ENCODE measurements around the gene PTPRT. TPM values are rescaled to one million over a fixed set of nuclear protein-coding genes. Genes with fewer than 3 reads are reported as not detected.

PTPRT gene
- total RNA-seq, 1 experiment from 2014 or later = not detected

- Mint-ChIP-seq H3K27ac (ENCODE audit: unreplicated experiment) (no peak overlapping the region), H3K4me1 (ENCODE audit: low read depth, unreplicated experiment) (peaks cover 15% of the 10 kb centered on the region), H3K36me3 (ENCODE audit: insufficient read depth, unreplicated experiment) (peaks cover 6% of the 10 kb centered on the region), H3K27me3 (ENCODE audit: unreplicated experiment) (peaks cover 19% of the 10 kb centered on the region), H3K4me3 (ENCODE audit: low read depth, unreplicated experiment) (no peak overlapping the region), H3K9me3 (ENCODE audit: low read depth, unreplicated experiment) (no peaks in the 10 kb centered on the region)
- BruUV-seq (replicated peaks) = no TSS peak
- DNase-seq = no peak
- no peak for TF ChIP-seq CTCF (IDR thresholded peaks at IDR 0.05; ENCODE audit: unreplicated experiment)
- intact Hi-C loops (cut with micrococcal nuclease; ENCODE audit: unreplicated experiment) = no loop called here
- CTCF ChIA-PET = no interaction called here
Measured at GRCh38 chr20:43137160-43137559, 52.5 kb downstream of the PTPRT start.

GRCh38 chr20:43124241-43124640 lies 65.5 kb downstream of the PTPRT start:
- no peaks in the 10 kb centered on the region for H3K4me1 Mint-ChIP-seq (ENCODE audit: low read depth, unreplicated experiment)
- TF ChIP-seq CTCF (IDR thresholded peaks at IDR 0.05; ENCODE audit: unreplicated experiment) = no peak
- no peak for DNase-seq
- intact Hi-C loops (cut with micrococcal nuclease; ENCODE audit: unreplicated experiment) = no loop called here
- no TSS peak for BruUV-seq (replicated peaks)
- no peak overlapping the region for H3K27ac Mint-ChIP-seq (ENCODE audit: unreplicated experiment)
- CTCF ChIA-PET = interaction anchor here (0.7 kb wide), 2 partner anchors 153 to 1664 kb away, joined by 3 read pairs; no protein-coding TSS in a partner anchor
- H3K36me3 Mint-ChIP-seq (ENCODE audit: insufficient read depth, unreplicated experiment) = no peaks in the 10 kb centered on the region
- H3K9me3 Mint-ChIP-seq (ENCODE audit: low read depth, unreplicated experiment) = no peaks in the 10 kb centered on the region
- peaks cover 27% of the 10 kb centered on the region for H3K27me3 Mint-ChIP-seq (ENCODE audit: unreplicated experiment)
- H3K4me3 Mint-ChIP-seq (ENCODE audit: low read depth, unreplicated experiment) = no peak overlapping the region

GRCh38 chr20:43123180-43123579 lies 66.5 kb downstream of the PTPRT start:
- TF ChIP-seq CTCF (IDR thresholded peaks at IDR 0.05; ENCODE audit: unreplicated experiment) = no peak
- Mint-ChIP-seq H3K36me3 (ENCODE audit: insufficient read depth, unreplicated experiment) (no peaks in the 10 kb centered on the region), H3K27me3 (ENCODE audit: unreplicated experiment) (peaks cover 26% of the 10 kb centered on the region), H3K27ac (ENCODE audit: unreplicated experiment) (no peak overlapping the region), H3K4me1 (ENCODE audit: low read depth, unreplicated experiment) (no peaks in the 10 kb centered on the region), H3K9me3 (ENCODE audit: low read depth, unreplicated experiment) (no peaks in the 10 kb centered on the region), H3K4me3 (ENCODE audit: low read depth, unreplicated experiment) (no peak overlapping the region)
- no TSS peak for BruUV-seq (replicated peaks)
- CTCF ChIA-PET = no interaction called here
- intact Hi-C loops (cut with micrococcal nuclease; ENCODE audit: unreplicated experiment) = no loop called here
- no peak for DNase-seq

- DNase-seq = no peak
- Mint-ChIP-seq H3K27me3 (ENCODE audit: unreplicated experiment) (peaks cover 34% of the 10 kb centered on the region), H3K9me3 (ENCODE audit: low read depth, unreplicated experiment) (no peaks in the 10 kb centered on the region), H3K4me3 (ENCODE audit: low read depth, unreplicated experiment) (no peak overlapping the region), H3K4me1 (ENCODE audit: low read depth, unreplicated experiment) (no peaks in the 10 kb centered on the region), H3K27ac (ENCODE audit: unreplicated experiment) (no peak overlapping the region), H3K36me3 (ENCODE audit: insufficient read depth, unreplicated experiment) (no peaks in the 10 kb centered on the region)
- TF ChIP-seq CTCF (IDR thresholded peaks at IDR 0.05; ENCODE audit: unreplicated experiment) = no peak
- no TSS peak for BruUV-seq (replicated peaks)
- intact Hi-C loops (cut with micrococcal nuclease; ENCODE audit: unreplicated experiment) = no loop called here
- CTCF ChIA-PET = no interaction called here
Measured at GRCh38 chr20:43119720-43120119, 70.0 kb downstream of the PTPRT start.
